Measurements from ENCODE around the gene NPAS3.

Gene NPAS3

DNA sequence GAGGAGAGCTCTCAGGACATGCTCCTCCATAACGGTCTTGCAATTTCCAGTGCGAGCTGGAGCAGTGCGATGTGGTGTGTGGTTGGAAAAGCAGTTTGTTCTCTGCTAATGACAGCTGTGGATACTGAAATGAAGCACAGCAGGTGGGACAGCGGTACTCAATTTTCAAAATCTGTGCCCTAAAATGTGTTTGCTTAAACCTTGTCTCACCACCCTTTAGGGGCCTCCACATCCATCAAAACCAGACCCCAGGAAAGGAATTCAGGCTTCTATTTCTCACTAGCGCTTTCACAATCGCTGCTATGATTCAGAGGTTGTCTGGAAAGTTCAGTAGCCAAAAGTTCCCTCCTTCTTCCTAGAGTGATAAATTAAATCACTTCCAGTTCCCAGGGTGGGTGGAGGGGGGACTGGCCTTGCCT is 571.4 kb downstream of the NPAS3 start:
- DNase-seq (ENCODE audit: low read depth in 2 of 2) = no peak

- DNase-seq (ENCODE audit: low read depth in 2 of 2) = no peak
These were observed 572.3 kb downstream of the NPAS3 start for GRCh38 chr14:33510991-33511390.

DNA sequence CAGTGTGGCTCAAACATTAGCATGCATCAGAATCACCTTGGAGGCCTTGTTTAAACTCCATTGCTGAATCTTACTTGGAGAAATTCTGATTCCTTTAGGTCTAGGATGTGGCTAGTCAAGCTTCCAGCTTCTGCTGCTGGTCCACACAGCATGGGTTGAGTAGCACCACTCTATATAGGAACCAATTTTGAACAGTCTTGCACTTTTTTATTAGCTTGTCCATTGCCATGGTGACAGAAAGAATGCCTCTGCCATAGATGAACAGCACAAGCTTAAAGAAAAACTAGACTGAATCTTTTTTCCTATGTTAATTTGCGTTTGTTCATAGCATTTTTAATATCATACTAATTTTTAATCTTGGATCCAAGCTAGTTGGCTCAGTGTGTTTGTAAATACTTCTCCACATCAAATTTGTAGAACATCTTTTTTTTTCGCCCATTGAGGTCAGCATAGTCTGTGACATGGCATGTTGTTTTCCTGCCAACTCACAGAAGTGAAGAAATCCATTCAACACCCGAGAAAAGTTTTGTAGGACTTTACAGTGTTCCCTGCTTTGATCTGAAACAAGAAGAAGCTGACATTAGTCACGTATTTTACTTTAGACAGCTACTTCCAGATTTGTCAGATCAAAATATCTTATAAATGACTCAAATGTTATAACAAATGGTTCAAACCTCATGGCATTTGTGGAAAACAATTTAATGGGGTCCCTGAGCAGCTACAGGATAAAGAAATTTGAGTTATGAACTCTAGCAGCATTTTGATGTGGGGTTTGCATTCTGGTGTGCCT is 573.4 kb downstream of the NPAS3 start:
- DNase-seq (ENCODE audit: low read depth in 2 of 2) = no peak

- DNase-seq (ENCODE audit: low read depth in 2 of 2) = no peak
These were observed 576.8 kb downstream of the NPAS3 start for GRCh38 chr14:33515441-33515840.

DNA sequence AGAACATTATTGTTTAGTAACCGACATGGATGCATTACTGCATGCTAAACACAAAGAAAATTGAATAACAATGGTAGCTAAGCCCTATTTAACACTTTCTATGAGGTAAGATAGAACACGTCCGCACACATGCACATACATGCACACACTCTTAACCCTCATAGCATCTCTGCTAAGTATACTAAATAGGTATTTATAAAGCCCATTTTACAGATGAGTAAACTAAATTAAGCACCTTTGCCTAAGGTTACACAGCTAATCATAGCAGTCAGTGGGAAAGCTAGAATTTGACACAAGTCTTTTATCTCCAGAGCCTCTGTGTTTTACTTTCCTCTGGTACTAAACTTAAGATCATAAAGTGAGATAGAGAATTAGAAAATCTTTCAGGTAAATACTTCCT is 577.2 kb downstream of the NPAS3 start:
- no peak for DNase-seq (ENCODE audit: low read depth in 2 of 2)

GRCh38 chr14:33516898-33517436 is 578.3 kb downstream of the NPAS3 start:
- DNase-seq (ENCODE audit: low read depth in 2 of 2) = no peak

DNA sequence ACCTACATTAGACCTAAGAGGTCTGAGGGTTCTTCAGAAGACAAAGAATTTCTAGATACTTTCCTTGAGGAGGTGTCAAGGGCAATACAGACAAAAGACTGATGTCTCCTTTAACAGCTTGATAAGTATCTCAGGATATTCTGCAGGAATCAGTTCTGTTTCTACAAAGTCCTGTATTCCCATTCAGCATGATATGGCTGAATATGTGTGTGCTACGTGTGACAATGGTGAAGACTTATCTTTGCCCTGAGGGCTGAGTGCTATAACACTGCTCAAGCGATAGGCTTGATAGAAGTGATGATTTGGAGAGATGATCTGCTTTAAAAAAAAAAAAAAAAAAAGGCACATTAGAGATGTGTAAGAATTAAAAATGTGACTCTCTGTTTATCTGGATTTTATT is 582.5 kb downstream of the NPAS3 start:
- no peak for DNase-seq (ENCODE audit: low read depth in 2 of 2)

GRCh38 chr14:33524244-33524643 is 585.6 kb downstream of the NPAS3 start:
- DNase-seq (ENCODE audit: low read depth in 2 of 2) = no peak

- no peak for DNase-seq (ENCODE audit: low read depth in 2 of 2)
These were observed 586.9 kb downstream of the NPAS3 start for GRCh38 chr14:33525626-33526025.

DNA sequence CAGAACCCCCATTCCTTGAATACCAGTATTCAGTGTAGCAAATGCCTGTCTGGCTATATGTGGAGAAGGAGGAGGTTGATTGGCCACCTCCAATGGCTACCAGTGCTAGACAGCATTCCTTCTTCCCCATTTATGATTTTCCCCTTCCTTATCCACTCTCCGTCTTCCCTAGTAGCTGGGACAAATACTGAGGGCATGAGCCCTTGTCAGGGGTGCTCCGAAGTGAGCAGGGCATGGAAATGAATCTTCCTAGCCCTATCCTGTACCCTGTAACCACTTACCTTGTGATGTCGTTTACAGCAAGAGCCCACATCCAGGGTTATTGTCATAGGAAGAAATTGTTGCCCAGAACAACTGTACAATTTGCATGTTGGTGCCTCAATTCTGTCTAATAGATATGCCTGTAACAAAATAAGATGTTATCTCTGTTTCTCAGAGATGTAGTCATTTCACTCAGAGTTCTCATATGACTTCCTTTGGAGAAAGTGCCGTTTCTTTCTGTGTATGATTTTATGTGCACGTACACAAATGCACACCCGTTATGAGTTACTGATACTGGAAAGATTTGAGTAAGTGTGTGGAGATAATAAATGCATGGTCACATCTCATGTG is 588.5 kb downstream of the NPAS3 start:
- DNase-seq (ENCODE audit: low read depth in 2 of 2) = no peak

- DNase-seq (ENCODE audit: low read depth in 2 of 2) = no peak
These were observed 590.0 kb downstream of the NPAS3 start for GRCh38 chr14:33528655-33529054.

DNA sequence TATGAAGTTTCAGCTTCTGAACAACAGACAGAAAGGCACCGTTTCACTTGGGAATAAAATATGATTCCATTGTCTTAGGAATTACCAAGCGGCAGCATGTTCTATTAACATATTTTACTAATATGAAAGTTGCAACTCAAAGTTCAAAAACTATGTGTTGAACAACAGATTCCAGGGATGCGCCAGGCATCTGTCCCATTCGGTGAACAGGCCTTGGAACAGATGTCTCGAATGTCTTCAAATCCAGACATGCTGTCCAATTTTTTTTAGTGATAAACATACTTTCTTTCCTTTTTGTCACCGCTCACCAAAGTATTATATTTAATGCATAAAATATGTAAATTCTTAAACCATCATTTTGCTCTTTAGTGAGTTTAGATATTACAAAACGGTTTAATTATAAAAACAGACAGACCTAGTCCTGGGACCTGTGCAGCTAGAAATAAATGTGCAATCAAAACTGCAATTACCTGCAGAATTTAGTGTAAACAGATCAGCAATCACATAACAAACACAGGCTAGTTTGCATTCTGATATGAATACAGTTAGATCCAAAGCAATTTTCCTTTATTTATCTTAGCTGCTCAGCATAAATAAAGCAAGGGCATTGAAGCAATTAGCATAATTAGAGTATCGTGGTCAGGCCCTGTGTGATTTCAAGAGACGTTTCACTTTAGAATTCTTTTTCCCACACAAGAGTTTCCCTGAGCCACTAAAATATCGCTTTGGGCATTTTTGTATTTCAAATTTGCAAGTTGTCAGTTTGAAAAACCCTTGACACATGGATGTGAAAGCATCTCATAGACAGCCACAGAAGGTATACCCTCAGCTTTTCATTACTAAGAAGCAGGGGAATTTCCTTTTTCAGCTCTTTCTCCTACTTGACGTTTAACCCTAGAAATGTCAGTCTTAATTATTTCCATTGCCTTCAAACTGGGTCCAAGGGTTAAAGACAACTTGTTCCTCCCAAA is 591.4 kb downstream of the NPAS3 start:
- no peak for DNase-seq (ENCODE audit: low read depth in 2 of 2)

DNA sequence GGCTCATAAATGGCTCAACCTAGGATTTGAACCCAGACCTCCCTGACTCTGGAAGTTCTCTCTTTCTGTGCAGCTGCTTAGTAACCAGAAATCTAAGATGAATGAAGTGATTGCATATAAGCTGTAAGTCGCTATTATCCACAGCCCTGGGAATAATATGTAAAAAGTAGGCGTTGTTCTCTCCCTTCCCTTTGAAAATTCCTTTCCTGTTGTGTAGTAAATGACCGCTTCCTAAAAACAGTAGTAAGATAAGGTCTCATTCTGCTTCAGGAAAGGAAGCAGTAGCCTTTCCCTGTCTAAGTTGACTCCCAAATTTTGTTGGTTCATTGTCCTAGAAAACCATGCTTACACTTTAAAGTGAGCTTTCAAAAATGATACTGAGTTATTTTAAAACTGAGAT is 593.9 kb downstream of the NPAS3 start:
- no peak for DNase-seq (ENCODE audit: low read depth in 2 of 2)

DNA sequence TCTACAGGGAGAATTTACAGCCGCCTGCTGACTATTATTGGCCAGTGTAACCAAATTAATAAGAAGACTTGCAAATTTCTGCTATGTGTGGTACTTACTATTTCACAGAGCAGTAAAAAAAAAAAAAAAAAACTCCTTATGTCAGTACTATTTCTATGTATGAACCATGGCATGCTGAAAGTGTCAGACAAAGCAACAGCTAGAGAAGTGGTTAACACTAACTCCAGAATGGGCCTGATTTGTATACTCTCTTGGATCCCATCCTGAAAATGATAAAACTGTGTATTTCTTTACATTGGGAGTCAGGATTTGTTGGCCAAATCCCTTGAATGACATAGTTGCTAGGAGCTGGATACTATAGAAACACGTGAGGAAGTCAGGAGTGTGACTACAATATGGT is 595.4 kb downstream of the NPAS3 start:
- DNase-seq (ENCODE audit: low read depth in 2 of 2) = no peak

GRCh38 chr14:33534632-33535031 is 596.0 kb downstream of the NPAS3 start:
- DNase-seq (ENCODE audit: low read depth in 2 of 2) = no peak

DNA sequence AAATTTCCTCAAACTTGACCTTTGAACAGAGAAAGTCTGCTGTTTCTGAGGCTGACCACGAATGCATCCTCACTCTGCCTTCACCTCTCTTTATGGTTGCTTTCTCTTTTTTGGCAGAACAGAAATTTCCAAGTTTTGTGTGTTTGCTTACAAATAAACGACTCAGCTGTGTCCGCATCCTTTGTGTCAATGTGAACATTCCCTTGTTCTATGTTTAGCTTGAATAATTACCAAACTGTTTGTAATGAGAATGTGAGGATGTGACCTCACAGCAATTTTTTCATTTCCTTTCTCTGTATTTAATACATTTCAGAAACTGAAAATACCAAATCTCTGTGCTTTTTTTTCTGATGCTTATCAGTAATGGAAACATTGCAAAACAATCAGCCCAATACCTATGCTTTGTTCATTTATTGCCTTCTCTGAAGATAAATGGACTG is 601.3 kb downstream of the NPAS3 start:
- no peak for DNase-seq (ENCODE audit: low read depth in 2 of 2)

- DNase-seq (ENCODE audit: low read depth in 2 of 2) = no peak
These were observed 602.5 kb downstream of the NPAS3 start for GRCh38 chr14:33541171-33541570.

GRCh38 chr14:33542338-33543287 is 603.9 kb downstream of the NPAS3 start:
- DNase-seq (ENCODE audit: low read depth in 2 of 2) = no peak

- DNase-seq (ENCODE audit: low read depth in 2 of 2) = no peak
These were observed 607.0 kb downstream of the NPAS3 start for GRCh38 chr14:33545696-33546095.

DNA sequence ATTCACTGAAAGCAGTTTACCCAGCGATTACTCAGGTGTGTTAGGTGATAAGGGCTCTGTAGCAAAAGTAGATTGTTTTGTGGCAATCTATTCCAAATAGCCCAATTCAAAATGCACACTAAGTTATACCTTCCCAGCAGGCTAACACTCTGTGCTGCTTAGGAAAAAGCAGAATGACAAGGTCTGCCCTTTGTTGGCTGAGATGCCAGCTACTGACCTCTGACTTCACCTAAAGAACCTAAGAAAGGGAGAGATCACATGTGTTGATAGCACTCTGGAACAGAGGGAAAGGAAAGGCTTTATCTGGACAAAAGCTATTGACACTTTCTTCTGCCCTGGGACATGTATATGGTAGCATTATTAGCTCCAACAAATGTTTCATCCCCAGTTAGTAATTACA is 609.9 kb downstream of the NPAS3 start:
- no peak for DNase-seq (ENCODE audit: low read depth in 2 of 2)

DNA sequence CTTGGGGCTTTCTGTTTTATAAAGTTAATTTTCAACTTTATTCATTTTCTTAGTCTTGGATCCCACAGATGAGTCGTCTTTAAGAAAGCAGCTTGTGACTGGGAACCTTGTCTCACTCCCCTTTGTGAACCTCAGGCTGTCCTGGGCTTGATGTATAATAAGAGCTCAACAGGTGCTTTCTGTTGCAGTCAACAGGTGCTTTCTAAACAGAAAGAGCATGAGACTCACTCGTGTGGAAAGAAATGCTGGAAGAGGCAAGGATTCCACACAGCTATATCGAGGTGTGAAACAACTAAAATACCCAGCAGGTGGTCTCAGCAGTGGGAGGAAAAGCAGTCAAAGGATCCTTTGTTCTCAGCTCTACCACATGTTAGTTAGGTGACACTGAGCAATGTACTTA is 613.3 kb downstream of the NPAS3 start:
- DNase-seq (ENCODE audit: low read depth in 2 of 2) = no peak

All from activated CD8-positive, alpha-beta memory T cell treated with anti-CD3 and anti-CD28 coated beads for 4 hours (primary cell).